Keratinocyte (primary cell): ENCODE results near the gene MAJIN. TPM values are rescaled to one million over a fixed set of nuclear protein-coding genes. Genes with fewer than 3 reads are reported as not detected.

Source experiments
- DNase-seq: peaks from one replicate; pipeline ENCODE4 v3.0.0-alpha.2; 2011; ENCODE audit warnings: low read depth, missing footprints, low spot score
- FAIRE-seq: peaks from 2 replicates; lab custom pipeline; 2011; peaks lifted over from hg19 to GRCh38; lab: Jason Lieb, UNC
- H2AFZ ChIP-seq: 2 replicates; pipeline ENCODE4 v1.6.0; 2012; ENCODE audit warnings: low read length, control low read depth, inconsistent platforms; ENCODE audit not compliant: control insufficient read depth
- H3K27ac ChIP-seq: 2 replicates; pipeline ENCODE4 v1.5.1; 2011; ENCODE audit warnings: low read length; ENCODE audit not compliant: control insufficient read depth, insufficient read depth
- H3K27me3 ChIP-seq: 3 replicates; pipeline ENCODE4 v1.6.0; 2011; ENCODE audit warnings: low read length; ENCODE audit not compliant: control insufficient read depth, insufficient read depth; ENCODE audit errors: extremely low read depth
- H3K36me3 ChIP-seq, 2 experiments: 2 replicates in 1 of 2; 3 replicates in 1 of 2; pipeline ENCODE4 v1.5.1; 2011; ENCODE audit warnings: low read length in 2 of 2, mild to moderate bottlenecking in 1 of 2; ENCODE audit not compliant: control insufficient read depth in 2 of 2, insufficient read depth in 2 of 2; ENCODE audit errors: extremely low read depth in 1 of 2
- H3K4me1 ChIP-seq: 3 replicates; pipeline ENCODE4 v1.5.1; 2011; ENCODE audit warnings: low read length; ENCODE audit not compliant: control insufficient read depth, insufficient read depth; ENCODE audit errors: extremely low read depth
- H3K4me2 ChIP-seq: 3 replicates; pipeline ENCODE4 v1.6.0; 2011; ENCODE audit warnings: low read depth, low read length; ENCODE audit not compliant: control insufficient read depth, insufficient read depth; ENCODE audit errors: extremely low read depth
- H3K4me3 ChIP-seq, 3 experiments: fragments of 200-600 bp in 1 of 3; sonication (generic) in 1 of 3; 2 replicates in 2 of 3; 3 replicates in 1 of 3; pipeline ENCODE4 v1.5.1; 2011 to 2016; ENCODE audit warnings: low read length in 3 of 3, mild to moderate bottlenecking in 3 of 3, control low read depth in 2 of 3, inconsistent platforms in 1 of 3, low read depth in 1 of 3, mixed read lengths in 1 of 3, mixed run types in 1 of 3, moderate library complexity in 1 of 3; ENCODE audit not compliant: control insufficient read depth in 2 of 3, insufficient read depth in 2 of 3; ENCODE audit errors: extremely low read depth in 1 of 3
- H3K79me2 ChIP-seq: 2 replicates; pipeline ENCODE4 v1.6.0; 2012; ENCODE audit warnings: low read length; ENCODE audit not compliant: control insufficient read depth, insufficient read depth
- H3K9ac ChIP-seq: 3 replicates; pipeline ENCODE4 v1.6.0; 2011; ENCODE audit warnings: low read length; ENCODE audit not compliant: control insufficient read depth, insufficient read depth; ENCODE audit errors: extremely low read depth
- H3K9me1 ChIP-seq: 3 replicates; pipeline ENCODE4 v1.6.0; 2011; ENCODE audit warnings: low read length; ENCODE audit not compliant: control insufficient read depth, insufficient read depth; ENCODE audit errors: extremely low read depth
- H3K9me3 ChIP-seq: 2 replicates; pipeline ENCODE4 v1.5.1; 2012; ENCODE audit warnings: low read depth, low read length; ENCODE audit not compliant: control insufficient read depth
- H4K20me1 ChIP-seq: 3 replicates; pipeline ENCODE4 v1.6.0; 2011; ENCODE audit warnings: low read length; ENCODE audit not compliant: control insufficient read depth, insufficient read depth; ENCODE audit errors: extremely low read depth
- CTCF ChIP-seq, 3 experiments: IDR thresholded peaks in 1 of 3; conservative IDR thresholded peaks in 1 of 3; optimal IDR thresholded peaks in 1 of 3; 2 replicates in 2 of 3; 3 replicates in 1 of 3; pipeline versions ENCODE3 to v1.5.1; 2011; ENCODE audit warnings: low read length in 3 of 3, mild to moderate bottlenecking in 3 of 3, moderate library complexity in 2 of 3, control low read depth in 1 of 3, inconsistent platforms in 1 of 3; ENCODE audit not compliant: insufficient read depth in 2 of 3; ENCODE audit errors: extremely low read depth in 1 of 3
- EZH2 ChIP-seq: IDR thresholded peaks from one replicate; pipeline ENCODE4 v1.6.1; 2012; ENCODE audit warnings: inconsistent platforms, mild to moderate bottlenecking, low read length, moderate library complexity
- dilution Hi-C: fragments of 300-500 bp; cut with MboI; formaldehyde crosslinking; loops from one replicate; pipeline ENCODE4 v1.7.0; 2020; ENCODE audit warnings: low sequenced_read_pairs; ENCODE audit not compliant: extremely low pct_ligation_motif_present
- polyA plus RNA-seq, 5 experiments: library from polyadenylated mRNA; depleted of rRNA in 3 of 5; stranded (reverse) in 3 of 5; stranded (forward) in 1 of 5; unstranded in 1 of 5; fragments of >200 nt; gene quantifications; 1 replicate in 1 of 5; 2 replicates in 3 of 5; 3 replicates in 1 of 5; pipeline versions ENCODE4 v1.2.1 to v1.2.3, GENCODE V29; 2011 to 2012; ENCODE audit warnings: missing spikeins in 2 of 5, low read depth in 1 of 5, low replicate concordance in 1 of 5

MAJIN gene
- polyA plus RNA-seq, 1 donor (not counting 4 experiments of a cell fraction or from before 2014, with no cell fraction given): 0.09 TPM

DNA sequence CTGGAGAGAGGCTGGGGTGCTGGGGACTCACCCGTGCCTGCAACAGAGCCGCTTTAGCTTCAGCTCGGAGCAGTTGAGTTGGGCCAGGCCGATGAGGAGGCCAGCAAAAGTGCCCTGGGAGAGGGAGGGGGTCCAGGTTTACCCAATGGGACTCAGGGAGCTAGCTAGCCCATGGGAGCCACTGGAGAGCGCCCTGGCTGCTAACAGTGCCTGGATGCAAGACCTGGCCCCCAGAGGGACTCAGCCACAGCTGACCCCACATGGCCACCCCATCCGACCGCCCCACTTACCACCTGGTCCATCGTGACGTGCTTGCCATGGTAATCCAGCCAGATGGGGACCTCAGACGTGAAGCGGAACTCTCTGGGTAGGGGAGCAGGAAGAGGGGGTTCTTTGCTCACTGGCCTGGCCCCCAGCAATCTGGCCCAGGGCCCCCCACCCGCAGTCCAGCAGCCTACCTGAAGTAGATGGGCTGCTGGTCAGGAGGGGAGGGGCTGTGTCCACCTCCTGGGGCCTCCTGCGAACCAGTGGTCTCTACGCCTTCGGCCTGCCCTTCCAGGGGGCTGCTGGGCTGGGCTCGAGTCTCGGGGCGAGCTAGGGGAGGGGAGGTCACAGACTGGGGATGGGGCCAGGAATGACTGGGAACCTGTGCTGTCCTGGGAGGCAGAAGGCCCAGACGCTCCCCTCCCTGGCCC lies 74.4 kb downstream of the MAJIN start:
- Histone ChIP-seq H3K9me3 (no peaks in the 10 kb centered on the region), H3K9ac (no peak overlapping the region), H3K4me3 (no peak overlapping the region), H3K36me3 (peaks cover 11 to 31% of the 10 kb centered on the region in 2 experiments), H3K9me1 (no peaks in the 10 kb centered on the region), H3K4me2 (no peak overlapping the region), H3K4me1 (peaks cover 10% of the 10 kb centered on the region), H3K27me3 (no peaks in the 10 kb centered on the region), H2AFZ (no peak overlapping the region), H3K79me2 (no peaks in the 10 kb centered on the region), H4K20me1 (no peaks in the 10 kb centered on the region), H3K27ac (no peak overlapping the region)
- DNase-seq: no peak
- FAIRE-seq: no peak
- TF ChIP-seq CTCF (optimal IDR thresholded peaks at IDR 0.05 in 1 of 3, IDR thresholded peaks at IDR 0.05 in 1 of 3, conservative IDR thresholded peaks at IDR 0.05 in 1 of 3; ENCODE audit: extremely low read depth in 1 of 3, insufficient read depth in 2 of 3, low read length in 3 of 3) (no peak), EZH2 (no peak)
- dilution Hi-C loops: no loop called here

GRCh38 chr11:64896448-64897022 lies 75.4 kb downstream of the MAJIN start:
- H3K9me3 ChIP-seq: no peaks in the 10 kb centered on the region
- no peak overlapping the region for H3K4me2 ChIP-seq
- no peaks in the 10 kb centered on the region for H4K20me1 ChIP-seq
- H3K4me1 ChIP-seq: peaks cover 10% of the 10 kb centered on the region
- H3K9ac ChIP-seq: no peak overlapping the region
- H3K79me2 ChIP-seq: no peaks in the 10 kb centered on the region
- H3K9me1 ChIP-seq: no peaks in the 10 kb centered on the region
- peaks cover 6 to 26% of the 10 kb centered on the region in 2 experiments for H3K36me3 ChIP-seq
- TF ChIP-seq CTCF (optimal IDR thresholded peaks at IDR 0.05 in 1 of 3, IDR thresholded peaks at IDR 0.05 in 1 of 3, conservative IDR thresholded peaks at IDR 0.05 in 1 of 3; ENCODE audit: extremely low read depth in 1 of 3, insufficient read depth in 2 of 3, low read length in 3 of 3): no peak
- TF ChIP-seq EZH2: no peak
- no peaks in the 10 kb centered on the region for H3K27me3 ChIP-seq
- no peak overlapping the region for H2AFZ ChIP-seq
- no peak overlapping the region for H3K4me3 ChIP-seq
- DNase-seq (no peak), FAIRE-seq (no peak)
- H3K27ac ChIP-seq: no peak overlapping the region
- dilution Hi-C loops: no loop called here
